T-helper 17 cell (primary cell): ENCODE results near the gene TTC24. TPM values are rescaled to one million over a fixed set of nuclear protein-coding genes. Genes with fewer than 3 reads are reported as not detected.
A peak's percentile ranks its signal among the peaks of the same experiment; 100 is the strongest.
"Not testable (repeated sequence)": the region's sequence is repeated elsewhere in the genome, so short reads cannot be mapped to it uniquely, and the experiment has no call there.

Experiments
- ATAC-seq: fragments of 150-1000 bp; cut with Tn5 transposase; 2 replicates; pipeline ENCODE4 v1.10.0; 2021; ENCODE audit warnings: mild to moderate bottlenecking, moderate library complexity
- DNase-seq, 3 donors: peaks; one replicate each; pipeline versions ENCODE4 v3.0.0 to v3.0.0-alpha.2; 2020 to 2021
- H3K9me3 ChIP-seq: one replicate; pipeline ENCODE4 v1.7.0; 2013; ENCODE audit warnings: low read length, mild to moderate bottlenecking; ENCODE audit not compliant: control insufficient read depth, poor library complexity, severe bottlenecking
- H3K27ac Mint-ChIP-seq: one replicate; pipeline ENCODE4 v1.8.0; 2022; ENCODE audit warnings: mild to moderate bottlenecking, moderate library complexity, mixed read lengths
- H3K27me3 Mint-ChIP-seq: one replicate; pipeline ENCODE4 v1.8.0; 2022; ENCODE audit warnings: mixed read lengths
- H3K36me3 Mint-ChIP-seq: one replicate; pipeline ENCODE4 v1.8.0; 2022; ENCODE audit warnings: low read depth, mixed read lengths
- H3K4me1 Mint-ChIP-seq: one replicate; pipeline ENCODE4 v1.8.0; 2022; ENCODE audit warnings: mild to moderate bottlenecking, mixed read lengths
- H3K4me3 Mint-ChIP-seq: one replicate; pipeline ENCODE4 v1.8.0; 2022; ENCODE audit warnings: mild to moderate bottlenecking, moderate library complexity, mixed read lengths
- total RNA-seq, 4 donors: library from RNA in 2 of 4; stranded (reverse) in 2 of 4; gene quantifications; one replicate each; pipeline ENCODE4 v1.2.3 and lab custom pipeline; 2022 to 2026

Gene TTC24
- total RNA-seq, 2 donors from 2014 or later, result 0.94 TPM; not detected in 1

- not testable (repeated sequence) for DNase-seq, ATAC-seq, H3K36me3 Mint-ChIP-seq, H3K4me1 Mint-ChIP-seq, H3K9me3 ChIP-seq, H3K4me3 Mint-ChIP-seq, H3K27ac Mint-ChIP-seq
- peaks cover 34% of the 10 kb centered on the region for H3K27me3 Mint-ChIP-seq
Observed at GRCh38 chr1:156610072-156610471, 30.5 kb downstream of the TTC24 start.

- no peak overlapping the region for H3K4me3 Mint-ChIP-seq
- peaks cover 52% of the 10 kb centered on the region for H3K27me3 Mint-ChIP-seq
- no peak for ATAC-seq
Observed at GRCh38 chr1:156612666-156613065, 33.1 kb downstream of the TTC24 start.

GRCh38 chr1:156615946-156616345 is 36.4 kb downstream of the TTC24 start:
- Mint-ChIP-seq H3K36me3 (no peaks in the 10 kb centered on the region), H3K4me3 (no peak overlapping the region), H3K27ac (no peak overlapping the region), H3K27me3 (peaks cover 71% of the 10 kb centered on the region), H3K4me1 (peaks cover 3% of the 10 kb centered on the region)
- DNase-seq (no peak), ATAC-seq (no peak)
- H3K9me3 ChIP-seq, result no peaks in the 10 kb centered on the region

More at GRCh38 chr1:156612666-156613065, 33.1 kb downstream of the TTC24 start:
- no peaks in the 10 kb centered on the region for H3K9me3 ChIP-seq
- peaks cover 11% of the 10 kb centered on the region for H3K4me1 Mint-ChIP-seq
- no peak overlapping the region for H3K27ac Mint-ChIP-seq
- H3K36me3 Mint-ChIP-seq, result no peaks in the 10 kb centered on the region
- no peak for DNase-seq

GRCh38 chr1:156616463-156616862 is 36.9 kb downstream of the TTC24 start:
- Mint-ChIP-seq H3K27me3 (peaks cover 70% of the 10 kb centered on the region), H3K4me3 (no peak overlapping the region), H3K27ac (no peak overlapping the region), H3K36me3 (no peaks in the 10 kb centered on the region), H3K4me1 (peaks cover 3% of the 10 kb centered on the region)
- H3K9me3 ChIP-seq, result no peaks in the 10 kb centered on the region
- ATAC-seq (no peak), DNase-seq (no peak)

- DNase-seq, result no peak
- Mint-ChIP-seq H3K27me3 (peaks cover 74% of the 10 kb centered on the region), H3K4me1 (peaks cover 3% of the 10 kb centered on the region), H3K27ac (no peak within 1 kb of the TSS), H3K4me3 (no peak within 1 kb of the TSS), H3K36me3 (peaks cover 4% of the 10 kb centered on the region)
- no peaks in the 10 kb centered on the region for H3K9me3 ChIP-seq
- ATAC-seq, result peak; percentile 60
Observed at GRCh38 chr1:156618853-156619581, 39.5 kb downstream of the TTC24 start, which contains the start of gene HAPLN2. TSS of gene HAPLN2 (plus strand) at chr1:156619415. CDS start at chr1:156623491, 4,076 bp downstream.

GRCh38 chr1:156619582-156619955 is 40.0 kb downstream of the TTC24 start:
- no peak for ATAC-seq
- H3K9me3 ChIP-seq, result no peaks in the 10 kb centered on the region
- Mint-ChIP-seq H3K27ac (no peak overlapping the region), H3K4me3 (no peak overlapping the region), H3K36me3 (peaks cover 4% of the 10 kb centered on the region), H3K27me3 (peaks cover 69% of the 10 kb centered on the region), H3K4me1 (peaks cover 6% of the 10 kb centered on the region)
- no peak for DNase-seq

GRCh38 chr1:156622581-156623297 is 43.2 kb downstream of the TTC24 start:
- Mint-ChIP-seq H3K27ac (no peak overlapping the region), H3K4me3 (peak overlapping the region; percentile 58), H3K27me3 (peaks cover 60% of the 10 kb centered on the region), H3K4me1 (peaks cover 8% of the 10 kb centered on the region), H3K36me3 (peaks cover 8% of the 10 kb centered on the region)
- no peak for DNase-seq
- no peaks in the 10 kb centered on the region for H3K9me3 ChIP-seq
- no peak for ATAC-seq

GRCh38 chr1:156623946-156624813 is 44.7 kb downstream of the TTC24 start:
- DNase-seq (peak in 2 of 3 donors; percentile 26 to 30), ATAC-seq (peak; percentile 63)
- Mint-ChIP-seq H3K27ac (no peak overlapping the region), H3K27me3 (peaks cover 64% of the 10 kb centered on the region), H3K36me3 (peaks cover 8% of the 10 kb centered on the region), H3K4me3 (peak overlapping the region; percentile 74), H3K4me1 (peaks cover 8% of the 10 kb centered on the region)
- H3K9me3 ChIP-seq, result no peaks in the 10 kb centered on the region

- peak; percentile 19 for ATAC-seq
- Mint-ChIP-seq H3K27me3 (peaks cover 57% of the 10 kb centered on the region), H3K4me3 (peak overlapping the region; percentile 74)
Observed at GRCh38 chr1:156624814-156625435, 45.4 kb downstream of the TTC24 start.

GRCh38 chr1:156625436-156626078 is 46.0 kb downstream of the TTC24 start:
- Mint-ChIP-seq H3K4me1 (peaks cover 8% of the 10 kb centered on the region), H3K27ac (peak overlapping the region; percentile 71), H3K4me3 (peak overlapping the region; percentile 93), H3K27me3 (peaks cover 51% of the 10 kb centered on the region), H3K36me3 (peaks cover 8% of the 10 kb centered on the region)
- no peaks in the 10 kb centered on the region for H3K9me3 ChIP-seq
- DNase-seq (peak; percentile 52 to 59 (median 56)), ATAC-seq (peak; percentile 77)

More at GRCh38 chr1:156624814-156625435, 45.4 kb downstream of the TTC24 start:
- no peaks in the 10 kb centered on the region for H3K9me3 ChIP-seq
- no peak for DNase-seq
- peaks cover 8% of the 10 kb centered on the region for H3K4me1 Mint-ChIP-seq
- no peak overlapping the region for H3K27ac Mint-ChIP-seq
- peaks cover 8% of the 10 kb centered on the region for H3K36me3 Mint-ChIP-seq

GRCh38 chr1:156626079-156626438 is 46.5 kb downstream of the TTC24 start:
- H3K9me3 ChIP-seq, result no peaks in the 10 kb centered on the region
- peaks cover 10% of the 10 kb centered on the region for H3K36me3 Mint-ChIP-seq
- DNase-seq (no peak), ATAC-seq (no peak)
- peaks cover 51% of the 10 kb centered on the region for H3K27me3 Mint-ChIP-seq
- peak overlapping the region; percentile 93 for H3K4me3 Mint-ChIP-seq
- H3K27ac Mint-ChIP-seq, result peak overlapping the region; percentile 71
- peaks cover 8% of the 10 kb centered on the region for H3K4me1 Mint-ChIP-seq

GRCh38 chr1:156627313-156627880 is 47.9 kb downstream of the TTC24 start:
- Mint-ChIP-seq H3K27me3 (peaks cover 56% of the 10 kb centered on the region), H3K36me3 (peaks cover 13% of the 10 kb centered on the region), H3K4me1 (peaks cover 8% of the 10 kb centered on the region), H3K4me3 (no peak overlapping the region), H3K27ac (no peak overlapping the region)
- ATAC-seq (peak; percentile 29), DNase-seq (peak in 1 of 3 donors; percentile 30)
- no peaks in the 10 kb centered on the region for H3K9me3 ChIP-seq
